ENCODE data around the gene GPN2.
"Not testable (repeated sequence)": the region's sequence is repeated elsewhere in the genome, so short reads cannot be mapped to it uniquely, and the experiment has no call there.

GPN2 gene

GRCh38 chr1:26856604-26857469, 33.2 kb downstream of the GPN2 start:
- DNase-seq = no peak

- DNase-seq = no peak
These were observed 33.9 kb downstream of the GPN2 start for GRCh38 chr1:26856181-26856580.

- no peak for DNase-seq
These were observed 34.4 kb downstream of the GPN2 start for GRCh38 chr1:26855636-26856035.

- no peak for DNase-seq
These were observed 35.2 kb downstream of the GPN2 start for GRCh38 chr1:26854906-26855305.

GRCh38 chr1:26853600-26853999, 36.5 kb downstream of the GPN2 start:
- DNase-seq = no peak

- peak; percentile 84 for DNase-seq
These were observed 36.9 kb downstream of the GPN2 start for GRCh38 chr1:26853156-26853555.

GRCh38 chr1:26852701-26853100, 37.4 kb downstream of the GPN2 start:
- DNase-seq = no peak

- DNase-seq = no peak
These were observed 38.9 kb downstream of the GPN2 start for GRCh38 chr1:26851106-26851684.

GRCh38 chr1:26848941-26849774, 40.9 kb downstream of the GPN2 start:
- no peak for DNase-seq

- DNase-seq = no peak
These were observed 41.6 kb downstream of the GPN2 start for GRCh38 chr1:26848499-26848898.

- DNase-seq = not testable (repeated sequence)
These were observed 42.3 kb downstream of the GPN2 start for GRCh38 chr1:26847826-26848225.

GRCh38 chr1:26844424-26845196, 45.5 kb downstream of the GPN2 start:
- no peak for DNase-seq

- no peak for DNase-seq
These were observed 50.3 kb downstream of the GPN2 start for GRCh38 chr1:26839779-26840178.

GRCh38 chr1:26839339-26839722, 50.8 kb downstream of the GPN2 start:
- DNase-seq = no peak

GRCh38 chr1:26838474-26839338, 51.4 kb downstream of the GPN2 start:
- DNase-seq = peak; percentile 26

GRCh38 chr1:26837665-26838064, 52.4 kb downstream of the GPN2 start:
- DNase-seq = not testable (repeated sequence)

- DNase-seq = peak; percentile 90
These were observed 56.4 kb downstream of the GPN2 start for GRCh38 chr1:26833432-26834405.

GRCh38 chr1:26832249-26832960, 57.7 kb downstream of the GPN2 start:
- no peak for DNase-seq

GRCh38 chr1:26831546-26832248, 58.4 kb downstream of the GPN2 start:
- no peak for DNase-seq
